ENCODE results near the gene RPL22.

RPL22 gene

GRCh38 chr1:6200188-6200809, 904 bp upstream of the RPL22 start:
- DNase-seq (ENCODE audit: low spot score) = no peak

DNA sequence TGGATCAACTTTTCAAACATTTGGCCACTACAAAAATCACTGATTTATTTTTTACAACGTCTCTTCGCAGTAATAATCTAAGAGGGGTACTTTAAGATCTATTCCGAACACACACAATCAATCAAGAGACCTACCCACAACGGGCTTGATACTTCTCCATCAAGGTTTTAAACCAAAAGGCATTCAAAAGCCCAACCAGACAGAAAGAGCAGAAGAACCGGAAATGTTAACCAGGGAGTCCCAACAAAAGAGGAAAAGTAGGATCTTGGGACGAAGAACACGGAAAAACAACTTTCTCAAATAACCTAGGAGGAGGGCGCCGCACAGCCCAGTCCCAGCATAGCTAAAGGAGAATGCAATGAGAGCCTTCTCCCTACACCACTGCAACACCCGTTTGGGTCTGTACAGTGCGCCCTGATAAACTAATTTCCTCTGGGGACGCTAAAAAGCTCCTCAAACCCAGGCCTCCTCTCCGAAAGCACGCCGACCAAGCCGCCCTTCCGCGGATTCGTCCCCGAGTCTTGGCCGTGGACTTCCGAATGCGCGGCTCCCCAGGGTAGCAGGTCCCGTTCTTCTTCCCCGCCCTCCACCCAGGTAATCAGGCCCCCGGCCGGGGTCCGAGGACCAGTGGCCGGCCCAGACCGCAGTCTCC, 623 bp downstream of the RPL22 start:
- no peak for DNase-seq (ENCODE audit: low spot score)

GRCh38 chr1:6197746-6198427, 1.5 kb downstream of the RPL22 start:
- DNase-seq (ENCODE audit: low spot score) = no peak

GRCh38 chr1:6191968-6192367, 7.4 kb downstream of the RPL22 start:
- DNase-seq (ENCODE audit: low spot score) = no peak

- no peak for DNase-seq (ENCODE audit: low spot score)
These were observed 10.9 kb downstream of the RPL22 start for GRCh38 chr1:6188466-6188865.

GRCh38 chr1:6185635-6186382, 13.6 kb downstream of the RPL22 start:
- no peak for DNase-seq (ENCODE audit: low spot score)

- no peak for DNase-seq (ENCODE audit: low spot score)
These were observed 14.2 kb downstream of the RPL22 start for GRCh38 chr1:6185151-6185550.

DNA sequence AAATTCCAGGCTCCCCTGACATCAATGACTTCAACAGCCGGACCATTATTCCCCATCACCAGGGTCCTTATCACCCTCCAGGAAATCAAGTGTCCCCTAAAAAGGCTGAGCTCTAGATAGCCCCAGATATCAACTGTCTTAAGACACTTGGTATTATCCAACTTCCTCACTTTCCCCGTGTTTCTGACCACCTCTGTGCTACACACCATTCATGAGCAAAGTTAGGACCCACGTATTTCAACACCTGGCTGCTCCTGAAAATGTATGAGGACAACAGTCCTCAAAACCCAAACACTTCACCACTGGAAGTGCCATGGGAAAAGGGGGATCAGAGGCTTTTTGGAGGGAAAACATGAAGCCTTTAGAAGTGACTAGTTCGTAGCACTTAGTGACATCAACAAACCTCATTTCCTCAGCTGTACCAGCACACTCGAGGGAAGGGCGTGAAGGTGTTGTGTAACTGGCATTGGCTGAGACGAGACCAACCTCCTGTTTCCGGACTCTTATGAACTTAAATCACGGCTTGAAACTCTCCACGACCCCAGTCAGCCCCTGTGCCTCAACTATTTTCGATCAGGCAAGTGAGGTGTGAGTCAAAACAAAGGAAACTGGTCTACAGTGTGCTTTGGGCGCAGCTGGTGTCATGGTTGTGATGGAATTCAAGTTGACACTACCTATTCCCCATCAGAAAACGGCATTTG, 15.2 kb downstream of the RPL22 start:
- DNase-seq (ENCODE audit: low spot score) = no peak

GRCh38 chr1:6183520-6183989, 15.8 kb downstream of the RPL22 start:
- DNase-seq (ENCODE audit: low spot score) = no peak

DNA sequence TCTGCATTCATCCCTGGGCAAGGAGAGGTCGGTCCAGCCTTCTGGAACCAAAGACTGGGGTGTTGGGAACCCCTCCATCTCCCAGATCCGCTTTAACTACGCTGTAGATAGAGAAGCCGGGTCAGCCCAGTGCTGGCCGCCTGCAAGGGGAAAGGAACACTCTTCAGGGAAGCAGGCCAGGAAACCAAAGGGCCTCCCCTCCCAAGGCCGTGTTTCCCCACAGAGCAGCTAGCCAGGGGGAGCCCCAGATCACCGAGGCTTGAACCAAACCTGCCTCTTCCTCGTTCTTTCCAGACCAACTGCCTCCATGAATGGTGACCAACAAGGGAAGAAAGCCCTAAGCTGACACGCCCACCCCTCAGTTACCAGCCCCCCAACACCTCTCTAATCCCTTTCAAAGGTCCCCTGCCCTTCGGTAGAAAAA, 18.0 kb downstream of the RPL22 start:
- no peak for DNase-seq (ENCODE audit: low spot score)

GRCh38 chr1:6180707-6181311, 18.6 kb downstream of the RPL22 start:
- no peak for DNase-seq (ENCODE audit: low spot score)

GRCh38 chr1:6180268-6180706, 19.1 kb downstream of the RPL22 start, which contains the start of gene CHD5:
Gene CHD5 (minus strand): TSS chr1:6180321. CDS start chr1:6180023, 298 bp downstream.
- no peak for DNase-seq (ENCODE audit: low spot score)

GRCh38 chr1:6179564-6180175, 19.7 kb downstream of the RPL22 start:
- no peak for DNase-seq (ENCODE audit: low spot score)

DNA sequence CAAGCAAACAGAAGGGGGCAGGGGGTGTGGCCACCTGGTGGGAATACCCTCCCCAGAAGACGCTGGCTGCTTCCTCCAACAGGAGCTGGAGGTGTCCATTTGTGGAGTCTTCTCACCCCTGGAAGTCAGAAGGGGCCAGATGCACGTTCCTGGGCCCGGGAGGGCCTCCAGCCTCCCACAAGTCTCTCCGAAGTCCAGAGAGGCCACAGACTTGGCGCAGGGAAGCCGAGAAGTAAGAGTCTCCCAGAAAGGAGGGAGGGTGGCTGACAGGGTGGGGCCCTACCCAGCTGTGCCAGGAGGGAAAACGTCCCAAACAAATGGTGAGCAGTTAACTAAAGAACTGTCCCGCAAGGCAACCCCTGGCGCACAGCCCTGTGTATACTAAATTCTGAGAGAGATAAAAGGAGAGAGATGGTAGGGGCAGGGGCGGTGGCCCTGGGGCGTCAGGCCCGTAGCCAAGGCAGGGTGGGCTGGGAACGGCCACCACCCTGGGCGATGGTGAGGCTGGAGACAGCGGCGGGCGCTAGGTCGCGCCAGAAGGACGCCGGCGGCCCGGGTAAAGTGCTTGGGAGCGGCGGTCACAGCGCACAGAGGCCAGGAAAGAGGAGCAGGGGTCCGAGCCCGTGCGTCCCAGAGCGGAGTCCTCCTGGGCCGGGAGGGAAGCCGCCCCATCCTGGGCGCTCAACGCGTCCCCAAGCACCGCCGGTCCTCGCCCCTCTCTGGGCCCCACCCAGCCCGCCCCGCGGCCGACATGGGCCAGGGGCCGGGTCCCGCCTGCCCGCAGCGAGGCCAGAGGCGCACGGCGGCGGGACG, 20.4 kb downstream of the RPL22 start:
- no peak for DNase-seq (ENCODE audit: low spot score)

GRCh38 chr1:6177681-6178380, 21.6 kb downstream of the RPL22 start:
- no peak for DNase-seq (ENCODE audit: low spot score)

- DNase-seq (ENCODE audit: low spot score) = no peak
These were observed 22.6 kb downstream of the RPL22 start for GRCh38 chr1:6176779-6177178.

GRCh38 chr1:6175411-6175828, 24.0 kb downstream of the RPL22 start:
- no peak for DNase-seq (ENCODE audit: low spot score)

DNA sequence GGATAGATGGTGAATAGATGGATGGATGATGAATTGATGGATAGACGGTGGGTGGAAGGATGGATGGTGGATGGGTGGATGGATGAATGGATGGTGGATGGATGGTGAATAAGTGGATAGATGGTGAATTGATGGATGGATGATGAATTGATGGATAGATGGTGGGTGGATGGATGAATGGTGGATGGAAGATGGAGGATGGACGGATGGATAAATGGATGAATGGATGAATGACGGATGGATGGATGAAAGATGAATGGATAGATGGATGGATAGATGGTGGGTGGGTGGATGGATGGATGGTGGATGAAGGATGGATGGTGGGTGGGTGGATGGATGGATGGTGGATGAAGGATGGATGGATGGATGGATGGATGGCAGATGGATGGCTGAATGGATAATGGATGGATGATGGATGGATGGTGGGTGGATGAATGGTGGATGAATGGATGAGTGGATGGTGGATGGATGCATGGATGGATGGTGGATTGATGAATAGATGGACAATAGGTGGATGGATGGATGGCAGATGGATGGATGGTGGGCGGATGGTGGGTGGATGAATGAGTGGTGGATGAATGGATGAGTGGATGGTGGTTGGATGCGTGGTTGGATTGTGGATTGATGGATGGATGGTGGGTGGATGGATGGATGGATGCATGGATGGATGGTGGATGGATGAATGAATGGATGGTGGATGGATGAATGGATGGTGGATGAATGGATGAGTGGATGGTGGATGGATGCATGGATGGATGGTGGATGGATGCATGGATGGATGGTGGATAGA, 24.6 kb downstream of the RPL22 start:
- no peak for DNase-seq (ENCODE audit: low spot score)

DNA sequence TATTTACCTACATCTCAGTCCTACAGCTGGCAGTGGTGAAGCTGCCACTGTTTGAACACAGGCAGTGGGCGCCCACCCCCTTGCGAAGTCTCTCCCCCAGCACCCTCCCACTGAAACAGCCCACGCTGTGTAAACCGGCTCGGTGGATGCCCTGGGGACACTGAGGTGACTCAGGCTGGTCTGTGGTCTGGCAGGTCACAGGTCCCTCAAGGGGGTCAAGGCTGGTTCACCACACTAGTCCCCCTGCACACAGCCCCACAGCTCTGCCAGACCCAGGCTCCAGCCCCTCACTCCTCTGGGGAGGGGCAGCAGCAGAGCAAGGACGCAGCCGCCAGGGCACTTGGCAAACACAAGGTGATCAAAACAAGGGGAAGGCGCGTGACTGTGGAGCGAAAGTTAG, 26.8 kb downstream of the RPL22 start:
- DNase-seq (ENCODE audit: low spot score) = no peak

Data from HuH-7 (cell line).